MM.1S (cell line): Measurements from ENCODE around the gene KRT28.

Experiments used
- DNase-seq: peaks from one replicate; pipeline ENCODE4 v3.0.0-alpha.2; 2015
- H2AFZ ChIP-seq: fragments of 300-600 bp; sonication (generic); 2 replicates; pipeline ENCODE4 v1.6.0; 2016; ENCODE audit warnings: antibody characterized with exemption, low read length
- H3F3A ChIP-seq: fragments of 300-600 bp; sonication (generic); 2 replicates; pipeline ENCODE4 v1.6.1; 2016; ENCODE audit warnings: mild to moderate bottlenecking, antibody characterized with exemption, low read length, moderate library complexity, mixed read lengths; ENCODE audit not compliant: insufficient read depth
- H3K27ac ChIP-seq: fragments of 300-600 bp; sonication (generic); 2 replicates; pipeline ENCODE4 v1.5.1; 2016; ENCODE audit warnings: mild to moderate bottlenecking, low read length
- H3K27me3 ChIP-seq: fragments of 300-600 bp; sonication (generic); replicated peaks from 2 replicates; pipeline ENCODE4 v1.6.0; 2016; ENCODE audit warnings: low read length; ENCODE audit not compliant: insufficient read depth
- H3K36me3 ChIP-seq: fragments of 300-600 bp; sonication (generic); replicated peaks from 2 replicates; pipeline ENCODE4 v1.6.1; 2016; ENCODE audit warnings: mild to moderate bottlenecking, low read length, mixed read lengths; ENCODE audit not compliant: insufficient read depth
- H3K4me1 ChIP-seq: fragments of 300-600 bp; sonication (generic); 2 replicates; pipeline ENCODE4 v1.6.1; 2016; ENCODE audit warnings: low read length, mixed read lengths
- H3K4me2 ChIP-seq: fragments of 300-600 bp; sonication (generic); 2 replicates; pipeline ENCODE4 v1.6.0; 2016; ENCODE audit warnings: low read depth, low read length
- H3K4me3 ChIP-seq: fragments of 300-600 bp; sonication (generic); 2 replicates; pipeline ENCODE4 v1.5.1; 2016; ENCODE audit warnings: low read length, mixed read lengths
- H3K79me2 ChIP-seq: fragments of 300-600 bp; sonication (generic); 2 replicates; pipeline ENCODE4 v1.6.1; 2016; ENCODE audit warnings: mixed run types, low read length, mixed read lengths
- H3K9ac ChIP-seq: fragments of 300-600 bp; sonication (generic); 2 replicates; pipeline ENCODE4 v1.6.1; 2016; ENCODE audit warnings: low read length, mixed read lengths
- H3K9me2 ChIP-seq: fragments of 300-600 bp; sonication (generic); replicated peaks from 2 replicates; pipeline ENCODE4 v1.6.1; 2016; ENCODE audit warnings: mild to moderate bottlenecking, low read length, mixed read lengths; ENCODE audit not compliant: insufficient read depth
- H3K9me3 ChIP-seq: fragments of 300-600 bp; sonication (generic); replicated peaks from 2 replicates; pipeline ENCODE4 v1.6.1; 2016; ENCODE audit warnings: mild to moderate bottlenecking, low read length, mixed read lengths; ENCODE audit not compliant: insufficient read depth
- H4K20me1 ChIP-seq: fragments of 300-600 bp; sonication (generic); 2 replicates; pipeline ENCODE4 v1.6.1; 2016; ENCODE audit warnings: mild to moderate bottlenecking, low read length, moderate library complexity, mixed read lengths; ENCODE audit not compliant: insufficient read depth
- EZH2 ChIP-seq: fragments of 300-600 bp; sonication (generic); optimal IDR thresholded peaks from 2 replicates; pipeline ENCODE3; 2017; ENCODE audit warnings: low read depth, mild to moderate bottlenecking, antibody characterized with exemption, low read length, mixed read lengths
- EZH2phosphoT487 ChIP-seq: fragments of 300-600 bp; sonication (generic); IDR thresholded peaks from 2 replicates; pipeline ENCODE4 v1.6.1; 2018; ENCODE audit warnings: antibody characterized with exemption, low read length
- TF ChIP-seq, protein P1 (sequence below): fragments of 300-600 bp; sonication (generic); IDR thresholded peaks from 2 replicates; pipeline ENCODE4 v1.5.1; 2016; ENCODE audit warnings: antibody characterized with exemption, low read length, mixed read lengths

KRT28 gene

GRCh38 chr17:40800381-40800780 lies 622 bp upstream of the KRT28 start:
- no peak for DNase-seq
- no peaks in the 10 kb centered on the region for H3K27me3 ChIP-seq

DNA sequence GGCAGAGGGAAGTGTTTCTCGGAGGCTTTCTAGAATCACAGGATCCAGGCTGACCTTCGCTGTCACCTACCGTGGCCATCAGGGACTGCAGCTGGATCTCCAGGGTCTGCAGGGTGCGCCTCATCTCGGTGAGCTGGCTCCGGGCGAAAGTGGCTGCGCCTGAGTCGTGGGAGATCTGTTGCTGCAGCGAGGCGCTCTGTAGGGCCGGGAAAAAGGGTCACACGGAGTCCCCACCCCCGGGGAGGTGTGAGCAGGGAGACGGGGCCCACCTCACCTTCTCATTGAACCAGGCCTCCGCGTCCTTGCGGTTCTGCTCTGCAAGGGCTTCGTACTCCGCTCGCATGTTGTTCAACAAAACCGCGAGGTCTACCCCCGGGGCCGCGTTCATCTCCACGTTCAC lies 2.9 kb downstream of the KRT28 start:
- no peaks in the 10 kb centered on the region for H3K4me1 ChIP-seq
- H3K9ac ChIP-seq = no peak overlapping the region
- H3K9me2 ChIP-seq = no peaks in the 10 kb centered on the region
- H3F3A ChIP-seq = no peaks in the 10 kb centered on the region
- H3K79me2 ChIP-seq = no peaks in the 10 kb centered on the region
- no peak overlapping the region for H3K27ac ChIP-seq
- no peaks in the 10 kb centered on the region for H3K9me3 ChIP-seq
- H3K4me2 ChIP-seq = no peak overlapping the region
- no peak overlapping the region for H2AFZ ChIP-seq
- TF ChIP-seq, protein P1, sequence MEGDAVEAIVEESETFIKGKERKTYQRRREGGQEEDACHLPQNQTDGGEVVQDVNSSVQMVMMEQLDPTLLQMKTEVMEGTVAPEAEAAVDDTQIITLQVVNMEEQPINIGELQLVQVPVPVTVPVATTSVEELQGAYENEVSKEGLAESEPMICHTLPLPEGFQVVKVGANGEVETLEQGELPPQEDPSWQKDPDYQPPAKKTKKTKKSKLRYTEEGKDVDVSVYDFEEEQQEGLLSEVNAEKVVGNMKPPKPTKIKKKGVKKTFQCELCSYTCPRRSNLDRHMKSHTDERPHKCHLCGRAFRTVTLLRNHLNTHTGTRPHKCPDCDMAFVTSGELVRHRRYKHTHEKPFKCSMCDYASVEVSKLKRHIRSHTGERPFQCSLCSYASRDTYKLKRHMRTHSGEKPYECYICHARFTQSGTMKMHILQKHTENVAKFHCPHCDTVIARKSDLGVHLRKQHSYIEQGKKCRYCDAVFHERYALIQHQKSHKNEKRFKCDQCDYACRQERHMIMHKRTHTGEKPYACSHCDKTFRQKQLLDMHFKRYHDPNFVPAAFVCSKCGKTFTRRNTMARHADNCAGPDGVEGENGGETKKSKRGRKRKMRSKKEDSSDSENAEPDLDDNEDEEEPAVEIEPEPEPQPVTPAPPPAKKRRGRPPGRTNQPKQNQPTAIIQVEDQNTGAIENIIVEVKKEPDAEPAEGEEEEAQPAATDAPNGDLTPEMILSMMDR = no peak
- TF ChIP-seq EZH2phosphoT487 (no peak), EZH2 (no peak)
- no peak overlapping the region for H3K4me3 ChIP-seq
- H3K36me3 ChIP-seq = no peaks in the 10 kb centered on the region
- no peaks in the 10 kb centered on the region for H3K27me3 ChIP-seq
- no peak for DNase-seq
- H4K20me1 ChIP-seq = no peaks in the 10 kb centered on the region

More at GRCh38 chr17:40800381-40800780, 622 bp upstream of the KRT28 start:
- Histone ChIP-seq H3F3A (no peaks in the 10 kb centered on the region), H3K79me2 (no peaks in the 10 kb centered on the region), H4K20me1 (no peaks in the 10 kb centered on the region), H3K4me2 (no peak overlapping the region), H3K4me3 (no peak overlapping the region), H3K27ac (no peak overlapping the region), H3K9me2 (no peaks in the 10 kb centered on the region), H3K9me3 (no peaks in the 10 kb centered on the region), H3K9ac (no peak overlapping the region), H2AFZ (no peak overlapping the region), H3K36me3 (no peaks in the 10 kb centered on the region), H3K4me1 (no peaks in the 10 kb centered on the region)
- TF ChIP-seq, protein P1 = no peak
- TF ChIP-seq EZH2phosphoT487 = no peak
- TF ChIP-seq EZH2 = no peak

GRCh38 chr17:40795019-40795667 lies 4.6 kb downstream of the KRT28 start:
- H3K27me3 ChIP-seq = no peaks in the 10 kb centered on the region
- H3K9ac ChIP-seq = no peak overlapping the region
- no peak overlapping the region for H3K4me3 ChIP-seq
- no peak for TF ChIP-seq EZH2
- no peak for TF ChIP-seq EZH2phosphoT487
- TF ChIP-seq, protein P1 = no peak
- H3F3A ChIP-seq = no peaks in the 10 kb centered on the region
- no peaks in the 10 kb centered on the region for H3K36me3 ChIP-seq
- H3K9me2 ChIP-seq = no peaks in the 10 kb centered on the region
- no peaks in the 10 kb centered on the region for H3K9me3 ChIP-seq
- DNase-seq = no peak
- no peak overlapping the region for H2AFZ ChIP-seq
- H3K27ac ChIP-seq = no peak overlapping the region
- H3K4me2 ChIP-seq = no peak overlapping the region
- H4K20me1 ChIP-seq = no peaks in the 10 kb centered on the region
- no peaks in the 10 kb centered on the region for H3K79me2 ChIP-seq
- H3K4me1 ChIP-seq = no peaks in the 10 kb centered on the region
